ENCODE measurements around the gene CAD.

The CAD gene

DNA sequence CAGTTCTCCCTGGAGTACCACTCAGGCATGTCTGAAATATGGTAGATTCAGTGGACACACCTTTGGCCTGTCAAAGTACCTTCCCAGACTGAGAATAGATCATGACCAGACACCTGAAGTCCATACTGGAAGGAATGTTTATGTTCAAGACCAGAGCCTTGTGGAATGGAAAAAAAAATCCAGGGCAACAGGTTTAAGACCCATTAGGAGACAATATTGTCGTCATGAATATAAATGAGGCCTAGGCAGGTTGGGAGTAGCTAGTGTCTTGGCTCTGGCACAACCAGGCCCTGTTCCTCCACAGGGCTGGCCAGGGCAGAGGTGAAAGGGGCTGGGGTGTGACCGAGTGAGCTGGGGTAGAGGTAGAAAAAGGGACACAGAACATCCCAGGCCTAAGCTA, 18.5 kb upstream of the CAD start:
- DNase-seq (ENCODE audit: low spot score), result no peak

DNA sequence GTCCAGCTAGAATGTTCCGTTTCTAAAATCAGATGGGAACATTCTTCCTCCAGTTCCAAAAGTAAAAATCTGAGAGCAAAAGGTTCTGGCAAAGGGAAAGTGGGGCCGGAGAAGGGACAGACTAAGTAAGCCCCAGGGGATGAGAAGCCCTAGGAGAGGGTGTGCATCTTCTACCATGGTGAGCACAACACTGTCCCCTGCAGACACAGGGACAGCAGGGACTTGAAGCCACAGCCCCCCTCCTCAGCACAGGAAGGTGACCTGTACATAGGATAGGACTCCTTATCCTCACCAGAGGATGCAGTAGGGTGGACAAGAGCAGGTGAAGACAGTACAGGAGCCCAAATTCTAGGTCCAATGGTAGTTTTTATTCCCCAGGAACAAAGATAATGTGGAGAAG, 17.9 kb upstream of the CAD start:
- no peak for DNase-seq (ENCODE audit: low spot score)

DNA sequence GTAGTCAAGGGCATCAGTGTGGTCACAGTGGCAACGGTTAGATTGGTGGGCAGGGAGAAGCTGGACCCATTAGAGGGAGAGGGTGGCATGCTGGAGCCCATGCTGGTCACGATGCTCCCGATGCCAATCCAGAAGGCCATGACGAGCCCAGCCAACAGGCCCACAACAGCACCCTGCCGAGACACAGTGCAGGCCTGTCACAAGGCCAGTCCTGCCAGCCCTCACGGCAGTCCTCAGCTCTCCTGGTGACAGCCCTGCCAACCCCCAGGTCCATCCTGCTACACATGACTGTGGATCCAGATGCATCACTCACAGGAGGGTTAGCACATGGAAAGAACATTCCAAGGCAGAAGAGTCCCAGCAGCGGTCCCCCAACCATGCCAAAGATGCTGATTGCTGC, 15.5 kb upstream of the CAD start:
- no peak for DNase-seq (ENCODE audit: low spot score)

DNA sequence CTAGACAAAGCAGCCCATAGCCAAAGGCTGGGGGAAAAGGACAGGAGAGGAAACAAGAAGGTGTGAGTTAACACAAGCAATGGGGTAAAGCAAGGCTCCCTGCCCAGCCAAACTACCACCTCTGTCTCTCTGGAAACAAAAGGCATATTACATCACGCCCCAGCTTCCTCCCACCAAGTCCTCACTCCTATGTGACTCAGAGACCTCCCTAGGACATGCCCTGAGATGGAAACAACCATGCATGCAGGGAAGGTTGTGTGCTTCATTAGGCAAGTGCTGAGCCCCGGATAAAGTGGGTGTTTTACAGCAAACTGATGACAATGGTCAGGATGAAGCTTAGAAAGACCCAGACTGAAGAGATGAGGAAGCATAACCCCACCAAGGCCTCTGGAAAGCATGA, 14.3 kb upstream of the CAD start:
- no peak for DNase-seq (ENCODE audit: low spot score)

DNA sequence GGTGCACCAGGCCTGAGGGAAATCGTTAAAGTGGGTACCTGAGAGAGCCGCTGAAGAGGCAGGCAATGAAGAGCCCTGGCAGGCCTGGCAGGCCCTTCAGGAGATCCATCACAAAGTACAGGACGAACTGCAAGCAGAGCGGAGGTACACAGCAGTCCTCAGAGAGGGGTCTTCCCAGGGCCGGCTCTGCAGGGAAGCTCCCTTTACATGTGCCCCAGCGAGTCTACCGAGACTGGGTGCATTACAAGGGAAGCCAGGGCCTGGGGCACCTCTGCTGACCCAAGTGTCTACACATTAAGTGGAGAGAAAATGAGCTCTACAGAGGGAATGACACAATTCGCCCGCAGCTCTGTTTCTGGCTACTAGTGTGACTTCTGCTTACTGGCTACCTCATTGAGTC, 13.4 kb upstream of the CAD start:
- no peak for DNase-seq (ENCODE audit: low spot score)

DNA sequence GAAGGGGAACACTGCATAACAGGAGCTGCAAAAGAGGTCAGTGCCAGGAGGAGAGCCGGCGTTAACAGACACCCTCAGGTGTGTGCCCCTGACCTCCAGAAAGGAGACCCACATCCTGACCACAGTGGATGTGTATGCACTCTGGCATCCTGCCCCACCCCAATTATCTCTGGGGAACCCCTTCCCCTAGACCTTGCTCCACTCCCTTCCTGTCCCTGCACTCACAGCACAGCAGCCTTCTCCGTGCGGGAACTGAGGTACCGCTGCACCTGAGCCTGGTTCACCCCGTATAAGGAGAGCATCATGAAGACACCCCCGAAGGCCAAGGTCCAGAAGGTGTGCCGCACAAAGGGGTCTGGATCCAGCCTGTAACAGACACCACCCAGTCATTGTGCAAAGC, 12.6 kb upstream of the CAD start:
- no peak for DNase-seq (ENCODE audit: low spot score)

DNA sequence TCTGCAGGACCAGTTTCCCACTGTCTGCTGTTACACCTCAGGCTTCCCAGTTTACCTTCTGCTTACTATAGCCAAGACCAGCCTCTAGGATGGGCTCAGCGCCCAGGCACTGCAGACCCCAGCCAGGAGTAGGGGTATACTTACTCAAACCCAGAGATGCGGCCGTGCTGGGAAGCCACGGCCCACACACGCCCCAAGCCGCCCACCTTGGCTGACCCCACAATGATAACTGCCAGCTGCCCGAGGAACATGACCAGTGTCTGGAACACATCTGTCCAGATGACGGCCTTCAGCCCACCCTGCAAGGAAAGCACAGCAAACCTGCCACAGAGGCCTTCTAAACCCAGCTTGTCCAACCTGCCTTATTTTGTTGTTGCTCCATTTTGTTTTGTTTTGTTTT, 12.0 kb upstream of the CAD start:
- DNase-seq (ENCODE audit: low spot score), result no peak

DNA sequence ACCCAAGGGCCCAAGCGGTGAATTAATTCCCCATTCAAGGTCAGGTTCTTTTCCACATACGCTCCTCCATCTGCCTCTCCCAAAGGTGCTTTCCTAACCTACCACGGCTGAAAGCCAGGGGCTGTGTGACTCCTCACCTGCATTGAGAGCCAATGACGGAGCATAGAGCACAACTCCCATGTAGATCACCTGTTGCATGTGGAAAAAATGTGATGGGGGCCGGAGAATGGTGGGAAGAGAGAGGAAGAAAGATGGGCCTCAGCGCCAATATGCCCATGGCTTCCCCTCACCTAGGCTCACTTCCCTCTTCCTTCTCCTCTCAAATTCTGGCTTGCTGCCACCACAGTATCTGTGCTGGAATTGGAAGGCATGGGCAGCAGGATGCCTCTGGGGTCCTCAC, 10.8 kb upstream of the CAD start:
- DNase-seq (ENCODE audit: low spot score), result no peak

DNA sequence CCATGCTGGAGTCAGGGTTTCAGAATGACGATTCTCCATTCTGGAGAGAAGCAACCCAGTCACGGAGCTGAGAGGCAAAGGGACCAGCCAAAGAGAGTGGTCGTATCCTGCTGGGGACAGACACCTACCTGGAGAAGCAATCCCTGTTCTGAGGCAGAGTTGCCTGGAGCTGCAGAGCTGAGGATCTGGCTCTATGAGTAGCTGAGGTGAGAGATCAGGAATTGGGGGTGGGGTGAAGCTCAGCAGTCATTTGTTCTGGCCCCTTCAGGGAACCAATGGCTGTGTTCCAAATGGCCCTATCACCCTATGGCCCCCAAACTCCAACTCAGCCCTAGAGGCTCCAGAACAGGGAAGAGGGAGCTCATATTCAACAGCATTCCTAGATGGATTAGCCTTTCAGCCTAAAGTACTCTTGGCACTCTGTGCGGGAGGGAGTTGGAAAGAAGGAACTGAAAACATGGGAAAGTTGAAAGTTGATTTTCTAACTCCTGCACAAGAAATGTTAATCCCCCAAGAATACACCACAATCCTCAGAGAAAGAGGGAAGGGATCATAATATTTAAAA, 8.6 kb upstream of the CAD start:
- no peak for DNase-seq (ENCODE audit: low spot score)

DNA sequence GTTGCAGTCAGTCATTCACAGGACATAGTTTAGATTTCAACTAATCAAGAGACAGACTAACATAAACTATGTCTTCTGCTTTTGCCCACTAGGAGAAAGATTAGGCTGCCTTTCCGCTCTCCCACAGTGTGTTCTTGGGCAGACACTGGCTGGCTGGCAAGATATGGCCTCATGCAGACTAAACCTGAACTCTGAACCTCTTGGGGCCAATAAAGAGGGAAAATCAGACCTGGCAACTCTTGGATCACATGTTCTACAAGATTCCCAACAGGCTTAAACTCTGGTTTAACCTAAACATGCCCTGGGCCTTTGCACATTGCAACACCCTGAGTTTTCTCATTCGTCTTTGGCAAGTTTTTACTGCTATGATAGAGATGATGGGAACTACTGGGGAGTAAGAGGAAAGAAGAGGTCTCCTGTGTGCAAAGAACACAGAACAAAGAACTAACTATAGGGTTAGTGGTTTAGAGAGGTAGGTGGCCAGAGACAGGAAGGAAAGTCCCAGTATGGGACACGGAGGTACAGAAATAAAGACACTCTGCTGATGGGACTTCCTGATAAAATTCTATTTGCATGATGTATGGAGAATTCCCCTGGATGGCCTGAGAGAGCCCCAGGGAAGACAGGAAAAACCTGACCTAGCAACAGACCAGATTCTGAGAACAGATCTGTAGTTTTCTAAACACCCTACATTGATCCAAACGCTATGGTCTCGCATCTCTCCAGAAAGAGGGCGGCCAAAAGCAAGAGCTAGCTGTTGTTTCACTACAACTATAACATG, 7.4 kb upstream of the CAD start:
- DNase-seq (ENCODE audit: low spot score), result no peak

DNA sequence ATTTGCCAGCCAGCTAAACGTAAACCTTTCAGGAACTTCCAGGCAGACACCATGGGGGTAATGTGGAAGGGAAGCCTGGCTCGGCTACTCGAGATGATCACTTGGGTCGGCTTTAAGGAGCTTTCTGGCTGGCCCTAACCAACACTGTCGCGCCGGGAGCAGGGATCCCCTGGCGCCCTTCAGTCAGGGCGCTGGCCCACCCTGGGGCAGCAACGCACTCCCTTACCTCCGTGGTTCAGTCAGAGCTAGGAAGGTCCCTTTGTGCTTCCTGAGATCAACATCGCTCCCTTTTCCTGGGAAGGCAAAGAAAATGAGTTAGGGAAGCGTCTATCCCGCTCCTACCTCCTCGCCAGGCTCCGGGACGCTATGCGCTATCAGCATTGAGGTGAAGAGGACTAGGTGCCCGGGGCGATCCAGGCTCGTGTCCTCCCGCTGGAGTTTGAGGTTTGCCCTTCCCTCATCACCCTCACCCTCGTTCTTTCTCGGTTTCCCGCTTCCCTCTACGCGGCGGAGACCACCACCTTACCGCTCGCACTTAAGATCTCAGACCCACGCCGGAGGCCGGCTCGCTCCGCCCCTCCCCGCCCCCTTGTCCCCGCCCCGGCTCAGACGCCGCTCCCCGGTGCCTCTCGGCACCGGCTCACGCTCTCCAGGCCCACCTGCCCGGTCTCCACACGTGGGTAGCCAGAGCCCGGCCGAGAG, 5.8 kb upstream of the CAD start:
- no peak for DNase-seq (ENCODE audit: low spot score)

DNA sequence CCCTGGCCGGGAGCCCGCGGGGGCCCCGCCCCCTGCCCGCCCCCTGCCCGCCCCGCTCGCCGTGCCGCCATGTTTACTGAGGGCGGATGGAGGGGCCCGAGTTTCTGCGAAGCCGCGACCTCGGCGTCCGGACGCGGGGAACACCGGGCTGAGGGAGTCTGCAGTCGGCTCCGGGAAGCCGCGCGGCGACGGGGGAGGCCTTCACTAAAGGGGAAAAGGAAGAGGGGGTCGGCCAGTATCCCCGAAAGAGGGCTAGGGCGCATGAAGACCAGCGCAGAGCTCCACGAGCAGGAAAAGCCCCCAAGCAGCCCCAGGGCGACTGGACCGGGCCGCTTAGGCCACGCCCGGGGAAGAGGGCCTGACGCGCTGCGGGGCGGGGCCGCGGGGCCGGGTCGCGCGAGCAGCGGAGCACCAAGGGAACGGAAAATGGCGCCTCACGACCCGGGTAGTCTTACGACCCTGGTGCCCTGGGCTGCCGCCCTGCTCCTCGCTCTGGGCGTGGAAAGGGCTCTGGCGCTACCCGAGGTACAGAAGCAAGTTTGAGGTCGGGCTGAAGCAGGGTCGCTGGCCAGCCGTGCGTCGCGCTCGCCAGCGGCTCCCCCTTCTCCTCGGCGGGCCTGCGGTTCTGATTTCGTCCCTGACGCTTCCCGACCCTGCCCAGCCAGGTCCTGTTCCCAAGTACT, 5.1 kb upstream of the CAD start, which contains the start of the genes ATRAID and SLC5A6:
ATRAID (plus strand) TSS at position 99 of the 683 bp plus-strand sequence; CDS start at position 427, 328 bp downstream.
SLC5A6 (minus strand) TSS at position 326 of the 683 bp plus-strand sequence. CDS start 4,618 bp downstream, outside the sequence.
- peak; percentile 86 for DNase-seq (ENCODE audit: low spot score)

DNA sequence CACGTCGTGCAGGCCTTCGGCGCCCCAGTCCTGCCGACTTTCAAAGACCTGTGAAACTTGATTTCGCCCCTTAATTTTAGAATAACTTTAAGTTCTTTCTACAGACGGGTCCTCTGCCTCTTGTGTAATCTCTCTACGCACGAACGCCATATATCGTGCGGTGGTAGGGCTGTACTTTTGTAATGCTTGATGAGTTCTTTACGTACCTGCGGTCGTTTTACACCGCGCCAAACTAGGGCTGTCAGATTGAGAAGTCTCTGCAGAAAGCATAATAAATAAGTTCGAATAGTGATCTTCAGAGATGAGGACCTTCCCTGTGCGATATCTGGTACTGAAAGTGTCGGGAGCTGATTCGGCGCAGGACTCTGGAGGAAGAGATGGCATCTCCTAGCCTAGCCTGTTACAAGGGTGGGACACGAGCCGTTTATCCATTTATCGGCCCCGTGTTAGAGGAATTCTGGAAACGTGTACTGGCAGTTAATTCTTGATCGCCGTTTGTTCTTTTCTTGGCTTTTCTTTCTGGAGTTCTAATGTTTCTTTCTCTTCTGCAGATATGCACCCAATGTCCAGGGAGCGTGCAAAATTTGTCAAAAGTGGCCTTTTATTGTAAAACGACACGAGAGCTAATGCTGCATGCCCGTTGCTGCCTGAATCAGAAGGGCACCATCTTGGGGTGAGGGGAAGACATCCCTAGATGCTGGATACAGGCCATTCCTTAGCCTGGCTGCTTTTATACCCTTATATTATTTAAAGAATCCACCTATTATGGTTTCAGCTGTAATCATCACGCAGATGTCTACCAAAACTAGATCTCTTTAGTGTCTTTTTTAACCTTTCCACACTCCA, 4.3 kb upstream of the CAD start:
- no peak for DNase-seq (ENCODE audit: low spot score)

DNA sequence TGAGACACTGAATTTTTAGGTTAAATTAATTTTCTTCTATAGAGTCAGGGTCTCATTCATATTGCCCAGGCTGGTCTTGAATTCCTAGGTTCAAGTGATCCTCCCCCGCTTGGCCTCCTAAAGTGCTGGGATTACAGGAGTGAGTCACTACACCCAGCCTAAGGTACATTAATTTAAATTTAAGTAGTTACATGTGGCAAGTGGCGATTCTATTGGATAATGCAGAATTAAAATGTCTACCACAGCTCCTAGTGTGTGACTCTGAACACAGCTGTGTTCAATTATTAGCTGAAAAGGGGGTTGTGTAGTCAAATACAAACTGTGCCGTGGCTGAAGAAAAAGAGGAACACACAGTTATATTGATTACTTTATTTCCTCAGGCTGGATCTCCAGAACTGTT, 2.2 kb upstream of the CAD start:
- no peak for DNase-seq (ENCODE audit: low spot score)

DNA sequence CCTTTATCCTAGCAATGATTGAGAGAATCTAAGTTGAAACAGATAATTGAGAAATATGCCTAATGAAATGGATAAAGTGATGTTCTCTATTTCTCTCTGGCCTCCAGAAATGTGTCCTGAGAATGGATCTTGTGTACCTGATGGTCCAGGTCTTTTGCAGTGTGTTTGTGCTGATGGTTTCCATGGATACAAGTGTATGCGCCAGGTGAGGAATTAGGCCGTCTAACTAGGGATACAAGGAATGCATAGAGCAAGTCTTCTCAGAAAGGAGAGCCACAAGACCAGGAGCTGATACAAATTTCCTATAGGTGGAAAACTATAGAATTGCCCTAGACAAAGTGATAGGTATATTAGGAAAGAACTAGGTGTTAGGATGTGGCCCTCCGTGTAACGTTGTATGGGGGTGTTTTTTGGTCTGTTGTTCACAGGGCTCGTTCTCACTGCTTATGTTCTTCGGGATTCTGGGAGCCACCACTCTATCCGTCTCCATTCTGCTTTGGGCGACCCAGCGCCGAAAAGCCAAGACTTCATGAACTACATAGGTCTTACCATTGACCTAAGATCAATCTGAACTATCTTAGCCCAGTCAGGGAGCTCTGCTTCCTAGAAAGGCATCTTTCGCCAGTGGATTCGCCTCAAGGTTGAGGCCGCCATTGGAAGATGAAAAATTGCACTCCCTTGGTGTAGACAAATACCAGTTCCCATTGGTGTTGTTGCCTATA, 592 bp upstream of the CAD start:
- DNase-seq (ENCODE audit: low spot score), result no peak

DNA sequence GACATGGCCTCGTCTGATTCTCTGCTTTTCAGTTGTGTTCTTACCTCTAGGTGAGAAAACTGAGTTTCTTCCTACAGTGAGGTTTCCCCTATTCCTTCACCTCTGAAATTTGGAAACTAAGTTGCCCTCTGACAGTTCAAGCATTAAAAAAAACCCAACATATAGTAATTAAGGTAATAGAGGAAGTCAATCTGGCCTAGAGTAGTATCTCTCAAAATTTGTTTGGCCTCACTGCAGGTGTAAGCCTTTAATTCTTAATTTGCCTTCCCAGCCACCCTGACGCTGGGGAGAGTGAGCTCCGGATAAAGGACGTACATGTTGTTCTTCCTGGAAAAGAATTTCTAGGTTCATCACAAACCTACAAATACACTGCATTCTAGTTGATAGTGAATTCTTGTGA, 1.4 kb downstream of the CAD start:
- no peak for DNase-seq (ENCODE audit: low spot score)

DNA sequence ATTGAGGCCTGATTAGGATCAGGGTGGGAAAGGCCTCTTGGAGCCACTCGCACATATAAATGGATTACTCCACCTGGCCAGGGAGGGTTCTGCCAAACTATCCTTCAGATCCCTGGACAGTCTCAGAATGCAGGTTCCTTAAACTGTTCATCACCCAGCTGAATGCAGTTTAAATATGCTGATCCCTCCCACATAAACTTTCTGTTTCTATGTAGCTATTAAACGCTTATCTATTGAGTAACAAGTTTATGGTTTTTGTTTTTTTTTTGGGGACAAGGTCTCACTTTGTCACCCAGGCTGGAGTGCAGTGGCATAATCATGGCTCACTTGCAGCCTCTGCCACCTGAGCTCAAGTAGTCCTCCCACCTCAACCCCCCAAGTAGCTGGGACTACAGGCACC, 1.9 kb downstream of the CAD start:
- no peak for DNase-seq (ENCODE audit: low spot score)

DNA sequence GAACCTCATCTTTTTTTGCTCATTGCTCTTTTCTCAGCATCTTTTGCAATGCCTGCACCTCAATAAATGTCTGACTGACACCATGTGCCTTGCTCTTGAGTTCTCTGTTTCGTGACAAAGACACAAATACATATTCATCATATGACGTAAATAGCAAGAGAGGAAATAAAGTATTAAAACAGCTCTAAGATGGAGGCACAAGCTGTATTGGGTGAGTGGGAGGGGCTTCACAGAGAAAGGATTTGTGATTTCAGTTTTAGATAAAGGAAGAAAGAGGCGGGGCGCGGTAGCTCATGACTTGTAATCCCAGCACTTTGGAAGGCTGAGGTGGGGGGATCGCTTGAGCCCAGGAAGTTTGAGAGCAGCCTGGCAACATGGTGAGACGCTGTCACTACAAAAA, 2.9 kb downstream of the CAD start:
- no peak for DNase-seq (ENCODE audit: low spot score)

DNA sequence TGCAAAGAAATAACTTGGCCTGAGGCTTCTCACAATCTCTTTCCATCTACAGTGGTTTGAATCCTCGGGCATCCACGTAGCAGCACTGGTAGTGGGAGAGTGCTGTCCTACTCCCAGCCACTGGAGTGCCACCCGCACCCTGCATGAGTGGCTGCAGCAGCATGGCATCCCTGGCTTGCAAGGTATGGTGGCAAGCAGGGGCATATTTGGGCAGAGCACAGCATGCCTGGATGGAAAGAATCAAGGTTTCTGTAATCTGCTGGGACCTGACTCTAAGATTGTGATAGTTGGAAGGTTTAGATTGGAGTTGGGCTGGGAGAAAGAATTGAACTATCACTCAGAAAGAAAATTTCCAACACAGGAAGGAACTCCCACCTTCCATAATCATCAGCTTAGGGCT, 4.0 kb downstream of the CAD start:
- no peak for DNase-seq (ENCODE audit: low spot score)

DNA sequence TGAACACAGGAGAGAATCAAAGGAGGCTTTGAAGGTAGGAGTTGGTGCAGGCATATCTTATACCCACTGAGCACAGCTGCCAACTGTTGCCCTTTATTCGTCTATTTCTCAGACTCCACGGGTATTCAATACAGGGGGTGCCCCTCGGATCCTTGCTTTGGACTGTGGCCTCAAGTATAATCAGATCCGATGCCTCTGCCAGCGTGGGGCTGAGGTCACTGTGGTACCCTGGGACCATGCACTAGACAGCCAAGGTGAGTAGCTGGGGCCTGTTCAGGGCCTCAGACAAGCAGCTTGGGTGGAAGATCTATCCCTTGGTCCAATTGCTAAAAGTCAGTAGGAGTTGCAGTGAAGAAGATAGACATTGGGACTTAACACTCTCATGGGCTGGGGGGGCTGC, 5.2 kb downstream of the CAD start:
- no peak for DNase-seq (ENCODE audit: low spot score)

DNA sequence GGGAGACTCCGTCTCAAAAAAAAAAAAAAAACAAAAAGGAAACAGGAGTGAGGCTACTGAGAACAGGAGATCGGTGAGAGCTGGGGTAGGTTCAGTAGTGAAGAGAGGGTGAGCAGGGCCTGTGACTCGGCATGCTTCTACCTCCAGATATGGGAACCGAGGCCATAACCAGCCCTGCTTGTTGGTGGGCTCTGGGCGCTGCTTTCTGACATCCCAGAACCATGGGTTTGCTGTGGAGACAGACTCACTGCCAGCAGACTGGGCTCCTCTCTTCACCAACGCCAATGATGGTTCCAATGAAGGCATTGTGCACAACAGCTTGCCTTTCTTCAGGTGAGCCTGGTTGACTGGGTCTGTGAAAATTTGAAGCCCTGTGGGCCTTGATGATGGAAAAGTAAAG, 6.2 kb downstream of the CAD start:
- DNase-seq (ENCODE audit: low spot score), result no peak
